Ureter (tissue), 1 donor: ENCODE data around the gene RALGAPA2. TPM values are rescaled to one million over a fixed set of nuclear protein-coding genes. Genes with fewer than 3 reads are reported as not detected.
A peak's percentile ranks its signal among the peaks of the same experiment; 100 is the strongest.

Experiments
- DNase-seq: peaks from one replicate; pipeline ENCODE4 v3.0.0-alpha.2; 2020; ENCODE audit warnings: low spot score
- total RNA-seq: library from RNA; stranded (reverse); gene quantifications from one replicate; pipeline ENCODE4 v1.2.4, GENCODE V29; 2023
- donor health status: DM: yes; HTN: yes; CAD: no.

The RALGAPA2 gene
- total RNA-seq, 1 donor from 2014 or later: 107 TPM

GRCh38 chr20:20721489-20721888, 9.0 kb upstream of the RALGAPA2 start:
- DNase-seq: no peak

GRCh38 chr20:20720158-20720557, 7.7 kb upstream of the RALGAPA2 start:
- DNase-seq: no peak

DNA sequence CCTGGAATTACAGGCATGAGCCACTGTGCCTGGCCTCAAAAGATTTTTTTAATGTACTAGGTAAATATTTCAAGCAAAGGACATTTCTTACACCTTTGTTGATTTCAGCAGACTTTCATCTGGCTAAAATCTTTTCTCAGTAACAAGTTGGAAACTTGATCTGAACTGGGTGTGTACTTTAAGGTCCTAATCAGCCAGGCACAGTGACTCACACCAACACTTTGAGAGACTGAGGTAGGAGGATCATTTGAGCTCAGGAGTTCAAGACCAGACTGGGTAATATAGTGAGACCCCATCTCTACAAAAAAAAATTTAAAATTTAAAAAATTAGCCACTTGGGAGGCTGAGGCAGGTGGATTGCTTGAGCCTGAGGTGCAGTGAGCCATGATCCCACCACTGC, 7.0 kb upstream of the RALGAPA2 start:
- no peak for DNase-seq

- no peak for DNase-seq
Observed at GRCh38 chr20:20713244-20713765, 861 bp upstream of the RALGAPA2 start.

DNA sequence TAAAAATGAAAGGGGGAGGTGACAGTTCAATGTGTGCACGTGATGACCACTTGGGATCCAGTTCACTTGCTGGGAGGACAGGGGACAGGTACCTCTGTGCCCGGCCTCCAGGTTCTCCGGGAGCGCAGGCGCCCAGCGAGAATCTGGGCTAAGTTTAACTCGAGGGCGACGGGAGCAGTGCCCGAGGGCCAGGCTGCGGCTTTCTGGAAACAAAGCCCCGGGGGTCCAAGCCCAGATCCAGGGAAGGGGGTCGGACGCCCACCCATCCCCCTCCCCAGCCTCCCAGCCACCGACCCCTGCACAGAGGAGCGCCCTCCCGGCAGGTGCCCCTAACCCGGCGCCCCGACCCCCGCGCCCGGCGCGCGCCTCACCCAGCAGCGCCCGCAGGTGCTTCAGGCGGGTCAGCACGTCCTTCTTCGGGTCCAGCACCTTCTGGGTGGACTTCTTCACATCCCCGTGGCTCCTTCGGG, 405 bp downstream of the RALGAPA2 start:
- DNase-seq: peak; percentile 56

- DNase-seq: no peak
Observed at GRCh38 chr20:20711413-20711812, 1.0 kb downstream of the RALGAPA2 start.

- peak; percentile 56 for DNase-seq
Observed at GRCh38 chr20:20710443-20711315, 1.8 kb downstream of the RALGAPA2 start.

DNA sequence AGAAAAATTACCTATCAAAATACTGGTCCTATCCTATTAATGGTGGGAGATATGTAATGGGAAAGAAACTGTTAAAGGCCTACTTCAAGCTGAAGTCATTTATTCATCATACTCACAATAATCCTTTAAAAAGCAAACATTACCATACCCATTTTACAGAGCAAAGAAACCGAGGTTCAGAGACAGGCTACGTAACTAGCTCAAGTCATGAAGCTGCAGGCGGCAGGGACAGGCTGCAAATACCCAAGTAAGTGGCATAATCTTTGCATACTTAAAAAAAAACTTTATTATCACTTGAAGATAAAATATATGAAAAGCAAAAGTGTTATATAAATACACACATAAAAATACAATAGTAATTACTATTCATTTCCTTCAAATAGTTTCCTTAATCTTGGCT, 2.6 kb downstream of the RALGAPA2 start:
- no peak for DNase-seq

DNA sequence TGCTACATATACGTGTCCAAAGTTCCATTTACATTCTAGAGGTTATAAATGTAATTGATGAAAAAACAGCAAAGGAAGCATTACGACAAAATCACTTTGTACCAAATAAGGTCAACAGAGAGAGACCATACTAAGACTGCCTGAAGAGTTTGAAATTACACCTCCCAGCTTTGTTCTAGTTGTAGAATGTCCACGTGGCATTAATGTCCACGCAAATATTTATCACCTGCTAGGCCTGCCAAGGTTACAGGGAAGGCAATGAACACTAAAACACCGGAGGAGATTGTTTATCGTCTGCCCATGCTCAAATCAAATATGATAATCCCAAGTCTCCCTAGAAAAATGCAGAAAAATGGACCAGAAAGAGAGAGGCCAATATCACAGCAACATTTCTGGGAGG, 6.2 kb downstream of the RALGAPA2 start:
- DNase-seq: no peak

DNA sequence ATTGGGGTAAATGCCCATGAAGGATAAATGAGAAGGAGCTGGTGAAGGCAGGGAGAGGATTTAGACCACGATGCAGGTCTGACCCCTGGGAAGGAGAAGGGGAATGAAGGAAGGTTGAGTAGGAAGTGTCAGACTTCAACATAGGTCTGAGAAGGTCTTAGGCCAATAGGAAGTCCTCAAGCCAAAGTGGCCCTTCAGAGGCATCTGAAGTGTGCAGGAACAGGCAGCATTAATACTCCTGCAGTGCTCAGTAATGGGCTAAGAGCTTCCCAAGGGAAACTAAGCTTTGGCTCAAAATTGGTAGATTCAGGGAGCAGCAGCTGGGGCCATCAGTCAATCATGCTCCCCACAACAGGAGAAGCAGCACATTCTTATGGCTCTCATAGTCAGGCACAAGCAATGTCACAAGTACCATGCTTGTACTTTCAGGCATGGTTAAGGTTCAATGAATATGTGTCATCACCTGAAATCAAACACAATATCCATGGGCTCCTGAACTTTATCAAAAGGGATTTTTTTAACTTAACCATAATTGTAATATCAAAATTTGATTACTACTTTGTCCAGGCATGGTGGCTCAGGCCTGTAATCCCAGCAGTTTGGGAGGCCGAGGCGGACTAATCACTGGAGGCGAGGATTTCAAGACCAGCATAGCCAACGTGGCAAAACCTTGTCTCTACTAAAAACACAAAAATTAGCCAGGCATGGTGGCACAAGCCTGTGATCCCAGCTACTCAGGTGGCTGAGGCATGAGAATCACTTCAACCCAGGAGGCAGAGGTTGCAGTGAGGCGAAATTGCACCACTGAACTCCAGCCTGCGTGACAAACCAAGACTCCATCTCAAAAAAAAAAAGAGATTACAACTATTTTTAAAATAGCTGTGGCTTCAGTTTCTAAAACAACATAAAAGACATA, 9.9 kb downstream of the RALGAPA2 start:
- no peak for DNase-seq

GRCh38 chr20:20699917-20700316, 12.5 kb downstream of the RALGAPA2 start:
- DNase-seq: no peak

GRCh38 chr20:20699144-20699543, 13.3 kb downstream of the RALGAPA2 start:
- no peak for DNase-seq

DNA sequence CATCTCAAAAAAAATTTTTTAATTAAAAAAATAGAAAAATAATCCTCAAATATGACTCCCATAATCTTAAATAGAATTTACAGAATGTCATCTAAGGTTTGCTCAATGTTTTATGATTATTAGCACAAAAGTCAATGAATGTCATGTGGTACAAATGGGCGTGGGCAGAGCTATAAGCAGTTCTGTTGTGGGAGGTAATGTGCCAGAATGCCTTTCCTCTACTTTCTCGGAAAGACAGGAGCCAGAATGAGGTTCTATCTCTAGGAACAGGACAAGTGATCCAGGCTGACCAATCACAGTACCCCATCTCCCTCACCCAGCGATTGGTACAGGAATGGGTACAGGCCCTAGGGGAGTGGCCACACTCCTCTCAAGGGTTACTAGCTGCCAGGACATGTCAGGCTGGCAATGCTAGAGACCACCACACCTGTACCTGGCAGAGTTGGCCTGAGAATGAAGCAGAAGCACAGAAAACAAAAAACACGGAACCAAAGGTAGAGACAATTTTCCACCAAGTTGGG, 15.1 kb downstream of the RALGAPA2 start:
- DNase-seq: no peak

GRCh38 chr20:20695250-20695816, 17.1 kb downstream of the RALGAPA2 start:
- DNase-seq: no peak

DNA sequence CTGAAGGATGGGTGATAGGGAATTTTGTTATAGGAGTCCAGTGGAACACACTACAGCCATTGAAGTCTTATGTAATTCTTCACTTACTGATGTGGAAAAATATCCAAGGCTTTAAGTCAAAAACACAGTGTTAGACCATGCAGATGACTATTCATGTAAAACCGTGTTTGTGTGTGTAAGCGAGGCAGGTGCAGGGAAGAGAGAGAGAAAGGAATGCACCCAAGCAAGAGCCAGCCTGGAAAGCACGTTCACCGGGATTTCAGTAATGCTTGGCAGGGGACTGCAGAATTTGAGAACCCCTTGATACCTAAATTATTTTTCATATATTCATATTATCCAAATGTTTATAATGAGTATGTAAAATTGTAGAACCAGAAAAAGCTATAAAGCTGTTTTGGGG, 17.9 kb downstream of the RALGAPA2 start:
- DNase-seq: no peak

- DNase-seq: no peak
Observed at GRCh38 chr20:20692587-20692986, 19.9 kb downstream of the RALGAPA2 start.

GRCh38 chr20:20691477-20692235, 20.8 kb downstream of the RALGAPA2 start:
- no peak for DNase-seq

- no peak for DNase-seq
Observed at GRCh38 chr20:20690676-20691476, 21.6 kb downstream of the RALGAPA2 start.

- no peak for DNase-seq
Observed at GRCh38 chr20:20687319-20687718, 25.1 kb downstream of the RALGAPA2 start.

GRCh38 chr20:20685635-20686034, 26.8 kb downstream of the RALGAPA2 start:
- DNase-seq: no peak
